GF-D8 (cell line): ENCODE data around the gene NDUFAF2.
"Not testable (repeated sequence)": the region's sequence is repeated elsewhere in the genome, so short reads cannot be mapped to it uniquely, and the experiment has no call there.

ENCODE experiments used
- DNase-seq: peaks from one replicate; lab custom pipeline; 2025; lab: John Stamatoyannopoulos, UW

Gene NDUFAF2

DNA sequence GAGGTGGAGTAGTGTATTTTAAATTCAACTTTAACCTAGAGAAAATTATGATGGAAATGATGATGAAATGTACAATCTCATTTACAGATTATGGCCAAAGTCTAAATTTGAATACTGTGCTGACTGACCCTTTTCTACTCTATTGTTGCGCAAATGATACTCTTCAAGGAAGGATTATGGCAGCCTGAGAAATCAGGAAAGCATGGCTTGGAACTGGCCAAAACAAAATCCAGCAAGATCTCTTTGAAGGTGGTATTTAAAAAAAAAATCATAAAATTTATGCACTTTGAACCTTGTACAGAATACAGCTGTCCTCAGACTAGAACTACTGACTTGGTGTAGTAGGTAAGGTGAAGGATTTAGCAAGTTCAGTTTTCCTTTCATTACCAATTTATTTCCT is 105.3 kb downstream of the NDUFAF2 start:
- DNase-seq = no peak

- no peak for DNase-seq
These were observed 106.3 kb downstream of the NDUFAF2 start for GRCh38 chr5:61051267-61051666.

- DNase-seq = no peak
These were observed 107.9 kb downstream of the NDUFAF2 start for GRCh38 chr5:61052882-61053281.

DNA sequence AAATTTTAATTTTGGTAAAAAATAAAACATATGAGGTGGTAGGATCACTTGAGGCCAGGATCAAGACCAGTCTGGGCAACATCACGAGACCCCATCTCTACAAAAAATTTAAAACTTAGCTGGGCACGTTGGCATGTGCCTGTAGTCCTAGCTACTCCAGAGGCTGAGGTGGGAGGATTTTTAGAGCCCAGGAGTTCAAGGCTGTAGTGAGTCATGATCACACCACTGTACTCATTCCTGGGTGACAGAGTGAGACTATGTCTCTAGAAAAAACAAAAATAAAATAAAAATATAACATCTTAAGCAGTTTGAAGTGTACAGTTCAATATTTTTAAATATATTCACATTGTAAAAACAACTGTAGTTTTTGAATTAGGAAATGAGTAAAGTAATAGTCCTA is 108.9 kb downstream of the NDUFAF2 start:
- DNase-seq = no peak

DNA sequence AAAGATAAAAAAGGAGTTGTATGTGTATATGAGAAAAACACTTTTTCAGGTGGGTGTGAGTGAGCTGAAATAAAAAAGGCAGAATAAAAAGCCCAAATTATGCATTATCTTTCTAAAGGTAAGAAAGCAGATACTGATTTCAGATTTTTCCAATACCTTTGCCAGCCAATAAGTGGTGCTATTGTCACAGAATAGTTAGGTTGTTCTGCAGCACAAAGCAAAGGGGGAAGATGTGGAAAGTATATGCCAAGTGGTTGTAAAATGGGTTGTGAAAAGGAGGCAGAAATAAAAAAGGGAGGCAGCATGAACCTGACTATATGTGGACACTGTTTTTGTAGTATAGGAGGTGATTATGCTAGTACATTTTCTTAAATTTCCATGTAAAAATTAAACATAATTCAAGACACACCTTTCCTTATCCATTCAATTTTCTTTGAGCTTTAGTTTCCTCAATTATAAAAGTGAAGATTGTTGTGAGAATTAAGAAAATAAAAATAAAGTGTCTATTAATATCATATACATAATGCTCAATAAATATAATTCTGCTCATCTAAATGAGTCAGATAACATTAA is 110.5 kb downstream of the NDUFAF2 start:
- DNase-seq = peak; percentile 29

- DNase-seq = no peak
These were observed 114.5 kb downstream of the NDUFAF2 start for GRCh38 chr5:61059499-61059898.

DNA sequence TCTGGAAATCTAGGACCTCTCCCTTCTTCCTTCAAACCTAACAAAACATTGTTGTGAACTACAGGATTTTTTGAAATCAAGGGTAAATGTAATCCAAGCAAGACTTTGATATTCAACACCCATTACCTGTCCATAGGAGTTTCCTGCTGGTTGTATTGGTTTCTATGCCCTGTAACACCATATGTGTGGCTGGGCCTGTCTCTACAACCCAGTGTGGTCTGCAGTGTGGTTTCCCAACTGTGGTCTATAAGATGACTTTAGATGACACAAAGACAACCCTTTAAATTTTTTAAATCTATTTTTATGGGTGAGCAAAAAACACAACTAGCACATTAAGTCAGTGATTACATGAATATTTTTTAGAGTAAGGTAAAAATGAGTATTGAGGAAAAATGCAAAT is 124.1 kb downstream of the NDUFAF2 start:
- DNase-seq = no peak

GRCh38 chr5:61071526-61071925 is 126.5 kb downstream of the NDUFAF2 start:
- DNase-seq = no peak

DNA sequence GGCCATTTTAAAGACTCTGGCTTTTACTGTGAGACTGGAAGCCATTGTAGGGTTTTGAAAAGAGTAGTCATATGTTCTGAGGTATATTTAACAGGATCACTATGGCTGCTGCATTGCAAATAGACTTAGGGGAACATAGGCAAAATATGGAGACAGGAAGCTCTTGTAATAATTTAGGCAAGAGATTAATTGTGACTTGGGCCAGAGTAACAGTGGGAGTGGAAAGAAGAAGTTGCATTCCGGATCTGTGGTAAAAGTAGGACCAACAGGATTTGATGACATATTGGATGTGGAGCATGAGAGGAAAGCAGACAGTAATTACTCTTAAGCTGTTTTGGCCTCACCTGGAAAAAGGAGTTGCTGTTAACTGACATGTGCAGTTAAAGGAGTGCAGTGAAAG is 131.6 kb downstream of the NDUFAF2 start:
- no peak for DNase-seq

DNA sequence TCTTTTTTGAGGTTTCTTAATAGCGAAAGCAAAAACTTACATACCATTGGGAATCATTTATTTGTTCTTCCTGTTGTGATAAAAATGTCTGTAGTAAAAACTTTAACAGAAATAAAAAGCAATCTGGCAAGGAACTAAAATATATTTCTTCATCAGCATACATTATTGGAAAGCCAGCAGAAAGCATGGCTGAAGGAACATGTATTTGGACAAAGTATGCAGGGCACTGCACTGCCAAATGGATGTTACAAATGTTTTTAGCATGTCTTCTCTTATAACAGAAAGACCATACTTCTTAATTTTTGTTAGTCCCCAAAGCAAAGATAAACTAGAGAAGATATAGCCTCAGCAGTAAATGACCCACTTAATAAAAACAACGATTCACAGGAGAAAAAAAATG is 136.7 kb downstream of the NDUFAF2 start:
- DNase-seq = no peak

- DNase-seq = no peak
These were observed 137.7 kb downstream of the NDUFAF2 start for GRCh38 chr5:61082516-61083280.

- peak; percentile 4 for DNase-seq
These were observed 139.7 kb downstream of the NDUFAF2 start for GRCh38 chr5:61084658-61085057.

DNA sequence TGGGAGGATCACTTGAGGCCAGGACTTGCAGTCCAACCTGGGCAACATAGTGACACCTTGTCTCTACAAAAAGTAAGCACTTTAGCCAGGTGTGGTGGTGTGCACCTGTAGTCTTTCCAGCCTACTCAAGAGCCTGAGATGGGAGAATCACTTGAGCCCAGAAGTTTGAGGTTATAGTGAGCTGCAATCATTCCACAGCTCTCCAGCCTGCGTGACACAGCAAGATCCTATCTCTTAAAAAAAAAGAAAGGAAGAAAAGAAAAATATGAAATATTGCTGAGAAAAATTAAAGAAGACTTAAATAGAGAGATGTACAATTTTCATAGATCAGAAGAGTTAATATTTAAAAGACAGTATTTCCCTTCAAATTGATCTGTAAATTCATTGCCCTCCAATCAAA is 140.9 kb downstream of the NDUFAF2 start:
- no peak for DNase-seq

DNA sequence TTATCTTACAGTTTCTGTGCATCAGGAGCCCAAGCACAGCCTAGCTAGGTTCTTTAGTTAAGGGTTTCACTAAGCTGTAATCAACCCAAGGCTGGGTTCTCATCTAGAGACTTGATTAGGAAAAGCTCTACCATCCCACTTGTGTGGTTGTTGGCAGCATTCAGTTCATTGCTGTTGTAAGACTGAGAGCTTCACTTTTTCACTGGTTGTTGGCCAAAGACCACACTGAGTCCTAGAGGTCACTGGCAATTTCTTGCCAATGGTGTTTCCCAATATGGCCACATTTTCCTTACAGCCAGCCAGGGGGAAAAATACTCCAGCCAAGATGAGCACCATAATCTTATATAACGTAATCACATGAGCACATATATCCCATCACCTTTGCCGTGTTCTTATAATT is 142.9 kb downstream of the NDUFAF2 start:
- DNase-seq = no peak

DNA sequence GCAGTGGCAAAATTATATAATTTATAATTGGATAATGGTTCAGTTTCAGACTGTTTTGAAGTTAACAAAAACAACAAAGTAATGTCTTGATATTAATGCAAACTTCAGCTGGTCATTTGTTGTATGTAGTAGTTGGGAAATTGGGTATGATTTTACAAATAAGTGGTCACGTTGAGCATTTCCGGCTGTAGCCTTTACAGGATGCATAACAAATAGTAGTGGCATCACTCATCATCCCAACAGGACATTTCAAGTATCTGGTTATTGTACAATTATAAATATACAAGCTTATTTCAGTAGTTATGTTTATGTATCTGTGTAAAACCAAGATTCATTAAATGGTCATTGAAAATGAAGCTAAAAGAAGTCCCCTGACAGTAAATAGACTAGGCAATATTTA is 144.3 kb downstream of the NDUFAF2 start:
- no peak for DNase-seq

- DNase-seq = not testable (repeated sequence)
These were observed 148.2 kb downstream of the NDUFAF2 start for GRCh38 chr5:61093046-61093771.

GRCh38 chr5:61097465-61097864 is 152.5 kb downstream of the NDUFAF2 start:
- no peak for DNase-seq

DNA sequence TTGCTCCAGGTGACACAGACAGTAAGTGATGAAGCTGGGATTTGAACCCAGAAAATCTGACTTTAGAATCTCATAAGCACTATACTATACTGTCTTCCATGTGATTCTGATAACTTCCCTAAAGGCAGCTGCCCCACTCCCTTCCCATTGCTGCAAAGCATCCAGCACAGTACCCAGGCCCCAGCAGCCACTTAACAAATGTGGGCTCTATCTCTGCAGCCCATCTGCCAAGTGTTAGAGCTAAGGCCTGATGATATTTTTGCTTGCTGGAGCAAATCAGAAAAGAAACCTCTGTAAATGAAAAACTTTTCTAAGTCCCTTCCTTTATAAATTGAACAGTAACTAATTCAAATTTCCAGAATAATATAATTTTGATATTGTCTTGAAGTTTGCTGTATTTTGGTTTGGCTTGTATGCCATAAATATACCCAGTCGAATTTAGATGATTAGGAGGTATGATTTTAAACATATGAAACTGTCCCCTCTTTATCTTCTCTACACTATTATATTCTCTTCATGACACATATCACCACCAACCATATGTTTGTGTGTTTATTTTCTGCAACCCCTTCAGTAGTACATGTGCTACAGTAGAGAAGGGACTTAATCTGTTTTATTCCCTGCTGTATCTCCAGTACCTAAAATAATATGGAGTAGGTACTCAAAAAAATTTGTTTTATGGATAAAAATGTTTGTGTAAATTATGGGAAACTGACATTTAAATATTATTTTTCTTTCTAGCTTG is 153.4 kb downstream of the NDUFAF2 start:
- DNase-seq = no peak

- DNase-seq = peak; percentile 23
These were observed 155.4 kb downstream of the NDUFAF2 start for GRCh38 chr5:61100437-61100836.

- no peak for DNase-seq
These were observed 169.4 kb downstream of the NDUFAF2 start for GRCh38 chr5:61114441-61114840.

GRCh38 chr5:61115968-61116367 is 171.0 kb downstream of the NDUFAF2 start:
- no peak for DNase-seq

GRCh38 chr5:61119066-61119465 is 174.1 kb downstream of the NDUFAF2 start:
- no peak for DNase-seq

DNA sequence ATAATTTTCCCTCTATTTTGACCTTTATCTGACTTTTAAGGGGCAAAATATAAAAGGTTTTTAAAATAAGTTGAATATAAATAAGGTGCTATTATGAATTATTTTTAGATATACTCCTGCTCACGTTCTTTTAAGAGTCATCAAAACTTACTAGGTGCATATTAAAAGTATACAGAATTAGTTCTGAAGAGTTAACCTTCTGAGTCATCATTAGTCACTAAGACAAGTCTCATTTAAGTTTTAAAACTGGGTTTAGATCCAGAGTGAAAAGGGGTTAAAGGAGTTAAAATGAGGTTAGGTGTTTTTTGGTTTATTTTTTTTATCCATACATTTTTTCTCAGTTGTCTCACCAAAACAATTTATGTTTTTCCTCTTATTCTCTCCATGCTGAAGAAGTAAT is 175.5 kb downstream of the NDUFAF2 start:
- DNase-seq = no peak
